AG20443 (cell line): ENCODE data around the gene ABCC3.

ENCODE experiments used
- DNase-seq: peaks from one replicate; pipeline ENCODE4 v3.0.0; 2012; ENCODE audit warnings: low spot score, mixed read lengths

Gene ABCC3

GRCh38 chr17:50607522-50608175 lies 27.0 kb upstream of the ABCC3 start:
- no peak for DNase-seq

- no peak for DNase-seq
Measured at GRCh38 chr17:50608700-50609379, 25.8 kb upstream of the ABCC3 start.

- no peak for DNase-seq
Measured at GRCh38 chr17:50609380-50610074, 25.2 kb upstream of the ABCC3 start.

- no peak for DNase-seq
Measured at GRCh38 chr17:50611634-50612033, 23.0 kb upstream of the ABCC3 start.

GRCh38 chr17:50612281-50612680 lies 22.4 kb upstream of the ABCC3 start:
- no peak for DNase-seq

GRCh38 chr17:50613007-50613992 lies 21.4 kb upstream of the ABCC3 start:
- no peak for DNase-seq

GRCh38 chr17:50614471-50615051 lies 20.1 kb upstream of the ABCC3 start:
- no peak for DNase-seq

GRCh38 chr17:50615828-50616227 lies 18.9 kb upstream of the ABCC3 start:
- no peak for DNase-seq

GRCh38 chr17:50618300-50618699 lies 16.4 kb upstream of the ABCC3 start:
- DNase-seq, result no peak

GRCh38 chr17:50618941-50619340 lies 15.7 kb upstream of the ABCC3 start:
- DNase-seq, result peak; percentile 43

GRCh38 chr17:50619489-50619888 lies 15.2 kb upstream of the ABCC3 start:
- DNase-seq, result no peak

GRCh38 chr17:50620237-50620636 lies 14.4 kb upstream of the ABCC3 start:
- DNase-seq, result no peak

- no peak for DNase-seq
Measured at GRCh38 chr17:50620858-50621257, 13.8 kb upstream of the ABCC3 start.

GRCh38 chr17:50621574-50622031 lies 13.1 kb upstream of the ABCC3 start:
- DNase-seq, result no peak

GRCh38 chr17:50624321-50624934 lies 10.3 kb upstream of the ABCC3 start:
- no peak for DNase-seq

GRCh38 chr17:50625032-50625871 lies 9.4 kb upstream of the ABCC3 start:
- no peak for DNase-seq

- DNase-seq, result peak; percentile 86
Measured at GRCh38 chr17:50626037-50626574, 8.6 kb upstream of the ABCC3 start.

- DNase-seq, result no peak
Measured at GRCh38 chr17:50627036-50627781, 7.5 kb upstream of the ABCC3 start.
